SK-N-SH (cell line): ENCODE measurements around the gene SLC13A3. TPM values are rescaled to one million over a fixed set of nuclear protein-coding genes. Genes with fewer than 3 reads are reported as not detected.

Experiments used
- CTCF ChIA-PET: fragments of 300-600, 350-600 bp; formaldehyde crosslinking; extraction: SDS; loops from one replicate; lab custom pipeline; 2021; lab: Yijun Ruan, JAX
- POLR2A ChIA-PET: fragments of 350-600 bp; sonication (Branson Sonifier 250); formaldehyde crosslinking; extraction: SDS; loops from one replicate; lab custom pipeline; 2020; ENCODE audit warnings: antibody characterized with exemption, inconsistent platforms; lab: Yijun Ruan, JAX
- DNase-seq: peaks from one replicate; pipeline ENCODE4 v3.0.0; 2012
- H2AFZ ChIP-seq: fragments of 200-600 bp; sonication (generic); 2 replicates; pipeline ENCODE4 v1.8.1; 2016; ENCODE audit warnings: antibody characterized with exemption, mild to moderate bottlenecking, low read depth
- H3F3A ChIP-seq: fragments of 200-600 bp; sonication (generic); replicated peaks from 2 replicates; pipeline ENCODE3; 2016; ENCODE audit warnings: antibody characterized with exemption, mild to moderate bottlenecking; ENCODE audit not compliant: insufficient read depth
- H3K27ac ChIP-seq, 2 experiments: fragments of 200-500 bp in 1 of 2; fragments of 200-600 bp in 1 of 2; sonication (Bioruptor generic) in 1 of 2; sonication (generic), shearing (Covaris generic) in 1 of 2; 2 replicates each; pipeline versions ENCODE4 v1.5.1 to v1.6.1; 2014 to 2016; ENCODE audit warnings: low read depth in 2 of 2, inconsistent platforms in 1 of 2, low read length in 1 of 2, mild to moderate bottlenecking in 1 of 2, mixed read lengths in 1 of 2
- H3K27me3 ChIP-seq: fragments of 200-600 bp; sonication (generic), shearing (Covaris generic); 2 replicates; pipeline ENCODE4 v1.6.1; 2016; ENCODE audit warnings: mixed run types; ENCODE audit not compliant: insufficient read depth
- H3K36me3 ChIP-seq, 2 experiments: fragments of 200-500 bp in 1 of 2; fragments of 200-600 bp in 1 of 2; sonication (Bioruptor generic) in 1 of 2; sonication (generic) in 1 of 2; replicated peaks in 1 of 2; 2 replicates each; pipeline versions ENCODE3 to v1.5.1; 2014 to 2016; ENCODE audit warnings: low read length in 1 of 2, mild to moderate bottlenecking in 1 of 2; ENCODE audit not compliant: insufficient read depth in 2 of 2, control insufficient read depth in 1 of 2
- H3K4me1 ChIP-seq, 2 experiments: fragments of 200-500 bp in 1 of 2; fragments of 200-600 bp in 1 of 2; sonication (Bioruptor generic) in 1 of 2; sonication (generic), shearing (Covaris generic) in 1 of 2; 2 replicates each; pipeline versions ENCODE4 v1.5.1 to v1.6.1; 2014 to 2016; ENCODE audit warnings: low read depth in 1 of 2, low read length in 1 of 2, mixed run types in 1 of 2; ENCODE audit not compliant: insufficient read depth in 2 of 2, control insufficient read depth in 1 of 2
- H3K4me2 ChIP-seq: fragments of 200-600 bp; sonication (generic), shearing (Covaris generic); 2 replicates; pipeline ENCODE4 v1.6.1; 2017; ENCODE audit warnings: mixed run types
- H3K4me3 ChIP-seq, 2 experiments: fragments of 200-500 bp in 1 of 2; fragments of 200-600 bp in 1 of 2; sonication (Bioruptor generic) in 1 of 2; sonication (generic), shearing (Covaris generic) in 1 of 2; 2 replicates each; pipeline versions ENCODE4 v1.5.1 to v1.8.1; 2014 to 2016; ENCODE audit warnings: low read depth in 2 of 2, inconsistent platforms in 1 of 2, low read length in 1 of 2, mild to moderate bottlenecking in 1 of 2, mixed read lengths in 1 of 2, moderate library complexity in 1 of 2
- H3K79me2 ChIP-seq: fragments of 200-600 bp; sonication (generic); 2 replicates; pipeline ENCODE4 v1.8.1; 2017; ENCODE audit warnings: mild to moderate bottlenecking; ENCODE audit not compliant: insufficient read depth
- H3K9ac ChIP-seq: fragments of 200-600 bp; sonication (generic); 2 replicates; pipeline ENCODE4 v1.6.1; 2017; ENCODE audit warnings: mixed run types
- H3K9me2 ChIP-seq: fragments of 200-600 bp; sonication (generic); 2 replicates; pipeline ENCODE4 v1.6.1; 2017; ENCODE audit warnings: mixed run types
- H3K9me3 ChIP-seq: fragments of 200-600 bp; sonication (generic); 2 replicates; pipeline ENCODE4 v1.6.1; 2017; ENCODE audit warnings: mixed run types, mild to moderate bottlenecking, moderate library complexity
- H4K20me1 ChIP-seq: fragments of 200-600 bp; sonication (generic); 2 replicates; pipeline ENCODE4 v1.6.1; 2017; ENCODE audit warnings: mild to moderate bottlenecking, mixed run types; ENCODE audit not compliant: insufficient read depth
- CHD2 ChIP-seq: fragments of 150-350 bp; IDR thresholded peaks from 2 replicates; pipeline ENCODE4 v1.6.1; 2018; ENCODE audit warnings: low read length; ENCODE audit not compliant: partially characterized antibody
- ELF1 ChIP-seq: IDR thresholded peaks from 2 replicates; pipeline ENCODE4 v1.4.0; 2012
- EP300 ChIP-seq, 2 experiments: IDR thresholded peaks; 2 replicates each; pipeline versions ENCODE4 v1.4.0 to v1.6.1; 2012; ENCODE audit warnings: borderline replicate concordance in 1 of 2, low read depth in 1 of 2, low read length in 1 of 2
- EZH2phosphoT487 ChIP-seq: fragments of 200-600 bp; sonication (generic); IDR thresholded peaks from 2 replicates; pipeline ENCODE4 v1.6.1; 2017; ENCODE audit warnings: low read depth, mixed run types, mild to moderate bottlenecking, antibody characterized with exemption, moderate library complexity, borderline replicate concordance
- FOSL2 ChIP-seq: IDR thresholded peaks from 2 replicates; pipeline ENCODE4 v1.4.0; 2012; ENCODE audit warnings: low read depth, mild to moderate bottlenecking, moderate library complexity, borderline replicate concordance
- GABPA ChIP-seq: IDR thresholded peaks from 2 replicates; pipeline ENCODE4 v1.4.0; 2012; ENCODE audit warnings: low read depth, mild to moderate bottlenecking
- GATA2 ChIP-seq: sonication (generic); formaldehyde crosslinking; IDR thresholded peaks from 2 replicates; pipeline ENCODE4 v1.5.0; 2020; ENCODE audit warnings: mild to moderate bottlenecking, missing genetic modification reagents
- MEF2A ChIP-seq: IDR thresholded peaks from 2 replicates; pipeline ENCODE4 v1.4.0; 2012; ENCODE audit warnings: low read depth, borderline replicate concordance
- MXI1 ChIP-seq: IDR thresholded peaks from 2 replicates; pipeline ENCODE4 v1.6.1; 2012; ENCODE audit warnings: mild to moderate bottlenecking, low read depth, low read length, improper control_type of control experiment
- POLR2AphosphoS5 ChIP-seq: IDR thresholded peaks from 2 replicates; pipeline ENCODE4 v1.6.1; 2012; ENCODE audit warnings: low read depth, low read length
- RAD21 ChIP-seq: IDR thresholded peaks from 2 replicates; pipeline ENCODE4 v1.6.1; 2012; ENCODE audit warnings: mild to moderate bottlenecking, low read length
- RCOR1 ChIP-seq: fragments of 150-350 bp; IDR thresholded peaks from 2 replicates; pipeline ENCODE4 v1.6.1; 2017; ENCODE audit warnings: antibody characterized with exemption, low read length
- RFX5 ChIP-seq: IDR thresholded peaks from 2 replicates; pipeline ENCODE4 v1.6.1; 2012; ENCODE audit warnings: mild to moderate bottlenecking, improper control_type of control experiment, low read length
- RXRA ChIP-seq: IDR thresholded peaks from 2 replicates; pipeline ENCODE4 v1.4.0; 2012; ENCODE audit warnings: low read depth, mild to moderate bottlenecking, borderline replicate concordance
- SMC3 ChIP-seq: IDR thresholded peaks from 2 replicates; pipeline ENCODE4 v1.6.1; 2012; ENCODE audit warnings: low read depth, low read length, improper control_type of control experiment
- TAF1 ChIP-seq: IDR thresholded peaks from 2 replicates; pipeline ENCODE4 v1.6.1; 2012; ENCODE audit warnings: low read depth, mild to moderate bottlenecking, low read length, moderate library complexity, borderline replicate concordance
- TCF12 ChIP-seq: IDR thresholded peaks from 2 replicates; pipeline ENCODE4 v1.4.0; 2012
- TEAD4 ChIP-seq: IDR thresholded peaks from 2 replicates; pipeline ENCODE4 v1.4.0; 2012; ENCODE audit warnings: mild to moderate bottlenecking, borderline replicate concordance; ENCODE audit not compliant: insufficient read depth
- YY1 ChIP-seq: IDR thresholded peaks from 2 replicates; pipeline ENCODE4 v1.4.0; 2012; ENCODE audit warnings: low read depth, mild to moderate bottlenecking
- WGBS: methylation state at CpG from one replicate; pipeline ENCODE4 v1.1.6; 2017; ENCODE audit warnings: low lambda C conversion rate; 5-methylcytosine and 5-hydroxymethylcytosine counted together
- polyA plus RNA-seq, 3 experiments: library from polyadenylated mRNA; depleted of rRNA; stranded (reverse); fragments of >200 nt; gene quantifications; 2 replicates each; pipeline ENCODE4 v1.2.3, GENCODE V29; 2012
- TF ChIP-seq, protein P1 (sequence below): fragments of 150-350 bp; IDR thresholded peaks from 2 replicates; pipeline ENCODE4 v1.6.1; 2016; ENCODE audit warnings: mild to moderate bottlenecking, low read depth, low read length
- TF ChIP-seq, protein P2 (sequence below): IDR thresholded peaks from 2 replicates; pipeline ENCODE4; 2012
- TF ChIP-seq, protein P3 (sequence below): IDR thresholded peaks from 2 replicates; pipeline ENCODE4 v1.4.0; 2012; ENCODE audit warnings: low read depth, borderline replicate concordance
- TF ChIP-seq, protein P4 (sequence below): fragments of 200-600 bp; sonication (generic); IDR thresholded peaks from 2 replicates; pipeline ENCODE4 v1.6.1; 2017; ENCODE audit warnings: antibody characterized with exemption, mild to moderate bottlenecking, moderate library complexity
- TF ChIP-seq, protein P5 (sequence below): IDR thresholded peaks from 2 replicates; pipeline ENCODE4 v1.6.1; 2012; ENCODE audit warnings: mild to moderate bottlenecking, low read depth, low read length, moderate library complexity
- TF ChIP-seq, protein P6 (sequence below): IDR thresholded peaks from 2 replicates; pipeline ENCODE4 v1.4.0; 2012; ENCODE audit warnings: low read depth

The SLC13A3 gene
- polyA plus RNA-seq, 1 of the 3 experiments (the other 2 are of a cell fraction) = 0.10 TPM

DNA sequence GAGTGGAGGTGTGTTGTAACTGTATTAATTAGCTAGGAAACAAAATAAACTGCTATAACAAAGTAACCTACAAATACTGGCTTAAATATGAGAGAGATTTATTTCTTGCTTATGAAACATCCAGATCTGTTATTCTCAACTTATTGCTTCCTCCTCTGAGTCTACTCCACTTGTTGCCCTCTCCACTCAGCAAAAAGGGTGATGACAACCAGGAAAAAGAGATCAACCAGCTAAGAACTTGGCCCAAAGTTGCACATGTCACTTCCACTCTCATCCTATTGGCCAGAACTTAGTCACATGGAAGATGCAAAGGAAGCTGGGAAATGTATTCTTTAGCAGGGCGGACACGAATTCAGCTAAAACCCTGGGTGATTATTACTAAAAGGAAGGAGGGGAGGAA lies 43.2 kb upstream of the SLC13A3 start:
- WGBS = 36% methylated on average over 2 of the region's 2 CpGs
- Histone ChIP-seq H3F3A (peaks cover 4% of the 10 kb centered on the region), H3K4me3 (no peak overlapping the region), H3K27me3 (no peaks in the 10 kb centered on the region), H3K27ac (no peak overlapping the region), H3K36me3 (no peaks in the 10 kb centered on the region), H3K9me2 (no peaks in the 10 kb centered on the region), H3K4me2 (no peak overlapping the region), H3K9ac (no peak overlapping the region), H2AFZ (peak overlapping the region; percentile 54), H4K20me1 (no peaks in the 10 kb centered on the region), H3K79me2 (no peaks in the 10 kb centered on the region), H3K9me3 (no peaks in the 10 kb centered on the region), H3K4me1 (peaks cover 0 to 2% of the 10 kb centered on the region in 2 experiments; a peak in 1 of 4 replicates)
- CTCF ChIA-PET = interaction anchor here (0.8 to 2.6 kb wide), 4 partner anchors 9 to 16 kb away, joined by 3 to 6 read pairs (median 4); no protein-coding TSS in a partner anchor
- POLR2A ChIA-PET = no interaction called here
- TF ChIP-seq, protein P1, sequence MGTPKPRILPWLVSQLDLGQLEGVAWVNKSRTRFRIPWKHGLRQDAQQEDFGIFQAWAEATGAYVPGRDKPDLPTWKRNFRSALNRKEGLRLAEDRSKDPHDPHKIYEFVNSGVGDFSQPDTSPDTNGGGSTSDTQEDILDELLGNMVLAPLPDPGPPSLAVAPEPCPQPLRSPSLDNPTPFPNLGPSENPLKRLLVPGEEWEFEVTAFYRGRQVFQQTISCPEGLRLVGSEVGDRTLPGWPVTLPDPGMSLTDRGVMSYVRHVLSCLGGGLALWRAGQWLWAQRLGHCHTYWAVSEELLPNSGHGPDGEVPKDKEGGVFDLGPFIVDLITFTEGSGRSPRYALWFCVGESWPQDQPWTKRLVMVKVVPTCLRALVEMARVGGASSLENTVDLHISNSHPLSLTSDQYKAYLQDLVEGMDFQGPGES = no peak
- TF ChIP-seq, protein P2, sequence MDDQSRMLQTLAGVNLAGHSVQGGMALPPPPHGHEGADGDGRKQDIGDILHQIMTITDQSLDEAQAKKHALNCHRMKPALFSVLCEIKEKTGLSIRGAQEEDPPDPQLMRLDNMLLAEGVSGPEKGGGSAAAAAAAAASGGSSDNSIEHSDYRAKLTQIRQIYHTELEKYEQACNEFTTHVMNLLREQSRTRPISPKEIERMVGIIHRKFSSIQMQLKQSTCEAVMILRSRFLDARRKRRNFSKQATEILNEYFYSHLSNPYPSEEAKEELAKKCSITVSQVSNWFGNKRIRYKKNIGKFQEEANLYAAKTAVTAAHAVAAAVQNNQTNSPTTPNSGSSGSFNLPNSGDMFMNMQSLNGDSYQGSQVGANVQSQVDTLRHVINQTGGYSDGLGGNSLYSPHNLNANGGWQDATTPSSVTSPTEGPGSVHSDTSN = no peak
- TF ChIP-seq RAD21 (no peak), SMC3 (no peak), TAF1 (no peak), TEAD4 (no peak), POLR2AphosphoS5 (peak; percentile 28; the same call in 1 of the 2 replicates), RXRA (no peak), ELF1 (0 out of 2 replicates have a peak, but pooled peaks have one; percentile 31), GATA2 (CRISPR knock-in tag) (no peak), MEF2A (no peak), GABPA (no peak), MXI1 (no peak), FOSL2 (no peak), CHD2 (no peak), YY1 (no peak), RFX5 (no peak), TCF12 (no peak), RCOR1 (no peak), EZH2phosphoT487 (no peak), EP300 (IDR thresholded peaks at IDR 0.05; ENCODE audit: borderline replicate concordance in 1 of 2, low read depth in 1 of 2, low read length in 1 of 2) (no peak)
- TF ChIP-seq, protein P3, sequence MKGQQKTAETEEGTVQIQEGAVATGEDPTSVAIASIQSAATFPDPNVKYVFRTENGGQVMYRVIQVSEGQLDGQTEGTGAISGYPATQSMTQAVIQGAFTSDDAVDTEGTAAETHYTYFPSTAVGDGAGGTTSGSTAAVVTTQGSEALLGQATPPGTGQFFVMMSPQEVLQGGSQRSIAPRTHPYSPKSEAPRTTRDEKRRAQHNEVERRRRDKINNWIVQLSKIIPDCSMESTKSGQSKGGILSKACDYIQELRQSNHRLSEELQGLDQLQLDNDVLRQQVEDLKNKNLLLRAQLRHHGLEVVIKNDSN = peak; percentile 90
- TF ChIP-seq, protein P4, sequence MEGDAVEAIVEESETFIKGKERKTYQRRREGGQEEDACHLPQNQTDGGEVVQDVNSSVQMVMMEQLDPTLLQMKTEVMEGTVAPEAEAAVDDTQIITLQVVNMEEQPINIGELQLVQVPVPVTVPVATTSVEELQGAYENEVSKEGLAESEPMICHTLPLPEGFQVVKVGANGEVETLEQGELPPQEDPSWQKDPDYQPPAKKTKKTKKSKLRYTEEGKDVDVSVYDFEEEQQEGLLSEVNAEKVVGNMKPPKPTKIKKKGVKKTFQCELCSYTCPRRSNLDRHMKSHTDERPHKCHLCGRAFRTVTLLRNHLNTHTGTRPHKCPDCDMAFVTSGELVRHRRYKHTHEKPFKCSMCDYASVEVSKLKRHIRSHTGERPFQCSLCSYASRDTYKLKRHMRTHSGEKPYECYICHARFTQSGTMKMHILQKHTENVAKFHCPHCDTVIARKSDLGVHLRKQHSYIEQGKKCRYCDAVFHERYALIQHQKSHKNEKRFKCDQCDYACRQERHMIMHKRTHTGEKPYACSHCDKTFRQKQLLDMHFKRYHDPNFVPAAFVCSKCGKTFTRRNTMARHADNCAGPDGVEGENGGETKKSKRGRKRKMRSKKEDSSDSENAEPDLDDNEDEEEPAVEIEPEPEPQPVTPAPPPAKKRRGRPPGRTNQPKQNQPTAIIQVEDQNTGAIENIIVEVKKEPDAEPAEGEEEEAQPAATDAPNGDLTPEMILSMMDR = no peak
- TF ChIP-seq, protein P5, sequence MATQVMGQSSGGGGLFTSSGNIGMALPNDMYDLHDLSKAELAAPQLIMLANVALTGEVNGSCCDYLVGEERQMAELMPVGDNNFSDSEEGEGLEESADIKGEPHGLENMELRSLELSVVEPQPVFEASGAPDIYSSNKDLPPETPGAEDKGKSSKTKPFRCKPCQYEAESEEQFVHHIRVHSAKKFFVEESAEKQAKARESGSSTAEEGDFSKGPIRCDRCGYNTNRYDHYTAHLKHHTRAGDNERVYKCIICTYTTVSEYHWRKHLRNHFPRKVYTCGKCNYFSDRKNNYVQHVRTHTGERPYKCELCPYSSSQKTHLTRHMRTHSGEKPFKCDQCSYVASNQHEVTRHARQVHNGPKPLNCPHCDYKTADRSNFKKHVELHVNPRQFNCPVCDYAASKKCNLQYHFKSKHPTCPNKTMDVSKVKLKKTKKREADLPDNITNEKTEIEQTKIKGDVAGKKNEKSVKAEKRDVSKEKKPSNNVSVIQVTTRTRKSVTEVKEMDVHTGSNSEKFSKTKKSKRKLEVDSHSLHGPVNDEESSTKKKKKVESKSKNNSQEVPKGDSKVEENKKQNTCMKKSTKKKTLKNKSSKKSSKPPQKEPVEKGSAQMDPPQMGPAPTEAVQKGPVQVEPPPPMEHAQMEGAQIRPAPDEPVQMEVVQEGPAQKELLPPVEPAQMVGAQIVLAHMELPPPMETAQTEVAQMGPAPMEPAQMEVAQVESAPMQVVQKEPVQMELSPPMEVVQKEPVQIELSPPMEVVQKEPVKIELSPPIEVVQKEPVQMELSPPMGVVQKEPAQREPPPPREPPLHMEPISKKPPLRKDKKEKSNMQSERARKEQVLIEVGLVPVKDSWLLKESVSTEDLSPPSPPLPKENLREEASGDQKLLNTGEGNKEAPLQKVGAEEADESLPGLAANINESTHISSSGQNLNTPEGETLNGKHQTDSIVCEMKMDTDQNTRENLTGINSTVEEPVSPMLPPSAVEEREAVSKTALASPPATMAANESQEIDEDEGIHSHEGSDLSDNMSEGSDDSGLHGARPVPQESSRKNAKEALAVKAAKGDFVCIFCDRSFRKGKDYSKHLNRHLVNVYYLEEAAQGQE = no peak
- TF ChIP-seq, protein P6, sequence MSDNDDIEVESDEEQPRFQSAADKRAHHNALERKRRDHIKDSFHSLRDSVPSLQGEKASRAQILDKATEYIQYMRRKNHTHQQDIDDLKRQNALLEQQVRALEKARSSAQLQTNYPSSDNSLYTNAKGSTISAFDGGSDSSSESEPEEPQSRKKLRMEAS = no peak
- DNase-seq = no peak
